SK-N-SH treated with all-trans-retinoic acid at 6 μM for 48 hours (cell line): ENCODE results near the gene CUBN.

ENCODE experiments used
- ARNTL ChIP-seq: fragments of 450-650 bp; formaldehyde crosslinking; IDR thresholded peaks from 2 replicates; pipeline ENCODE4 v1.5.0; 2020; ENCODE audit warnings: low read depth, mild to moderate bottlenecking, moderate library complexity, borderline replicate concordance
- CSDC2 ChIP-seq: fragments of 250-450 bp; sonication (Bioruptor Pico); IDR thresholded peaks from 2 replicates; pipeline ENCODE4 v1.5.0; 2020; ENCODE audit warnings: mild to moderate bottlenecking, moderate library complexity
- SNAI2 ChIP-seq: fragments of 250-450 bp; sonication (Bioruptor Pico); IDR thresholded peaks from 2 replicates; pipeline ENCODE4 v1.5.0; 2020; ENCODE audit warnings: mild to moderate bottlenecking, moderate library complexity
- TCF4 ChIP-seq: fragments of 250-450 bp; sonication (Bioruptor Pico); IDR thresholded peaks from 2 replicates; pipeline ENCODE4 v1.8.0; 2021; ENCODE audit warnings: mild to moderate bottlenecking, moderate library complexity, borderline replicate concordance
- TOX ChIP-seq: fragments of 250-450 bp; sonication (Bioruptor Pico); IDR thresholded peaks from 2 replicates; pipeline ENCODE4 v1.8.0; 2021; ENCODE audit warnings: mild to moderate bottlenecking, moderate library complexity, borderline replicate concordance
- ZFP30 ChIP-seq: fragments of 450-650 bp; formaldehyde crosslinking; IDR thresholded peaks from 2 replicates; pipeline ENCODE4 v1.5.0; 2022; ENCODE audit warnings: mild to moderate bottlenecking, moderate library complexity
- TF ChIP-seq, protein P1 (sequence below): fragments of 250-450 bp; sonication (Bioruptor Pico); IDR thresholded peaks from 2 replicates; pipeline ENCODE4 v1.5.1; 2020; ENCODE audit warnings: low read depth, mild to moderate bottlenecking, moderate library complexity
- TF ChIP-seq, protein P2 (sequence below): fragments of 250-450 bp; sonication (Bioruptor Pico); IDR thresholded peaks from 2 replicates; pipeline ENCODE4 v1.8.0; 2020; ENCODE audit warnings: mild to moderate bottlenecking, moderate library complexity, borderline replicate concordance
- TF ChIP-seq, protein P3 (sequence below): fragments of 250-450 bp; sonication (Bioruptor Pico); IDR thresholded peaks from 2 replicates; pipeline ENCODE4 v1.5.1; 2021; ENCODE audit warnings: mild to moderate bottlenecking, moderate library complexity

DNA sequence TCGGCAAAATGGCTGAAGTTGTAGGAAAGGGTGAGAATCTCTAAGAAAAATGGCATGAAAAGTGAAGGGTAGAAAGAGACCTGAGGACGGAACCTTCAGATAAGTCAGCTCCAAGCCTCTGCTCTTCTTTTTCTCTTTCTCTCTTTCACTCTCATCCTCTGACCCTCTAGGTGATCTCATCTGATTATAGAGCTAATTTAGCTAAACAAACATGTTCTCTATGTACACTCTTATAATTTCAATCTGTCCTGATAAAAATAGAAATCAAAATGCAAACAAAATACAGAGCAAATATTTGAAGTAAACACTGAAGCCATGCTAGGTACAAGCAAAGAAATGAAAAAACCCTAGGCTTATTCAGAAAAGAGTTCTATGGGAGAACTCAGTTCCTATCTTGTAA lies 14.4 kb upstream of the CUBN start:
- TF ChIP-seq, protein P1, sequence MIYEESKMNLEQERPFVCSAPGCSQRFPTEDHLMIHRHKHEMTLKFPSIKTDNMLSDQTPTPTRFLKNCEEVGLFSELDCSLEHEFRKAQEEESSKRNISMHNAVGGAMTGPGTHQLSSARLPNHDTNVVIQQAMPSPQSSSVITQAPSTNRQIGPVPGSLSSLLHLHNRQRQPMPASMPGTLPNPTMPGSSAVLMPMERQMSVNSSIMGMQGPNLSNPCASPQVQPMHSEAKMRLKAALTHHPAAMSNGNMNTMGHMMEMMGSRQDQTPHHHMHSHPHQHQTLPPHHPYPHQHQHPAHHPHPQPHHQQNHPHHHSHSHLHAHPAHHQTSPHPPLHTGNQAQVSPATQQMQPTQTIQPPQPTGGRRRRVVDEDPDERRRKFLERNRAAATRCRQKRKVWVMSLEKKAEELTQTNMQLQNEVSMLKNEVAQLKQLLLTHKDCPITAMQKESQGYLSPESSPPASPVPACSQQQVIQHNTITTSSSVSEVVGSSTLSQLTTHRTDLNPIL (CRISPR knock-in tag): no peak
- TF ChIP-seq ZFP30: no peak
- TF ChIP-seq ARNTL (CRISPR knock-in tag): no peak
- TF ChIP-seq TOX (CRISPR knock-in tag): no peak
- no peak for TF ChIP-seq SNAI2 (CRISPR knock-in tag)
- no peak for TF ChIP-seq CSDC2 (CRISPR knock-in tag)
- no peak for TF ChIP-seq TCF4 (CRISPR knock-in tag)
- TF ChIP-seq, protein P2, sequence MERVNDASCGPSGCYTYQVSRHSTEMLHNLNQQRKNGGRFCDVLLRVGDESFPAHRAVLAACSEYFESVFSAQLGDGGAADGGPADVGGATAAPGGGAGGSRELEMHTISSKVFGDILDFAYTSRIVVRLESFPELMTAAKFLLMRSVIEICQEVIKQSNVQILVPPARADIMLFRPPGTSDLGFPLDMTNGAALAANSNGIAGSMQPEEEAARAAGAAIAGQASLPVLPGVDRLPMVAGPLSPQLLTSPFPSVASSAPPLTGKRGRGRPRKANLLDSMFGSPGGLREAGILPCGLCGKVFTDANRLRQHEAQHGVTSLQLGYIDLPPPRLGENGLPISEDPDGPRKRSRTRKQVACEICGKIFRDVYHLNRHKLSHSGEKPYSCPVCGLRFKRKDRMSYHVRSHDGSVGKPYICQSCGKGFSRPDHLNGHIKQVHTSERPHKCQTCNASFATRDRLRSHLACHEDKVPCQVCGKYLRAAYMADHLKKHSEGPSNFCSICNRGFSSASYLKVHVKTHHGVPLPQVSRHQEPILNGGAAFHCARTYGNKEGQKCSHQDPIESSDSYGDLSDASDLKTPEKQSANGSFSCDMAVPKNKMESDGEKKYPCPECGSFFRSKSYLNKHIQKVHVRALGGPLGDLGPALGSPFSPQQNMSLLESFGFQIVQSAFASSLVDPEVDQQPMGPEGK: no peak
- TF ChIP-seq, protein P3, sequence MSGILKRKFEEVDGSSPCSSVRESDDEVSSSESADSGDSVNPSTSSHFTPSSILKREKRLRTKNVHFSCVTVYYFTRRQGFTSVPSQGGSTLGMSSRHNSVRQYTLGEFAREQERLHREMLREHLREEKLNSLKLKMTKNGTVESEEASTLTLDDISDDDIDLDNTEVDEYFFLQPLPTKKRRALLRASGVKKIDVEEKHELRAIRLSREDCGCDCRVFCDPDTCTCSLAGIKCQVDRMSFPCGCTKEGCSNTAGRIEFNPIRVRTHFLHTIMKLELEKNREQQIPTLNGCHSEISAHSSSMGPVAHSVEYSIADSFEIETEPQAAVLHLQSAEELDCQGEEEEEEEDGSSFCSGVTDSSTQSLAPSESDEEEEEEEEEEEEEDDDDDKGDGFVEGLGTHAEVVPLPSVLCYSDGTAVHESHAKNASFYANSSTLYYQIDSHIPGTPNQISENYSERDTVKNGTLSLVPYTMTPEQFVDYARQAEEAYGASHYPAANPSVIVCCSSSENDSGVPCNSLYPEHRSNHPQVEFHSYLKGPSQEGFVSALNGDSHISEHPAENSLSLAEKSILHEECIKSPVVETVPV: no peak
